ENCODE results near the gene CXCR4. TPM values are rescaled to one million over a fixed set of nuclear protein-coding genes. Genes with fewer than 3 reads are reported as not detected.

The CXCR4 gene
- total and polyA plus RNA-seq, 9 of the 15 experiments (the other 6 are each of a cell fraction or from before 2014, with no cell fraction given): 0.07 to 0.45 (median 0.17) TPM; not detected in 3

DNA sequence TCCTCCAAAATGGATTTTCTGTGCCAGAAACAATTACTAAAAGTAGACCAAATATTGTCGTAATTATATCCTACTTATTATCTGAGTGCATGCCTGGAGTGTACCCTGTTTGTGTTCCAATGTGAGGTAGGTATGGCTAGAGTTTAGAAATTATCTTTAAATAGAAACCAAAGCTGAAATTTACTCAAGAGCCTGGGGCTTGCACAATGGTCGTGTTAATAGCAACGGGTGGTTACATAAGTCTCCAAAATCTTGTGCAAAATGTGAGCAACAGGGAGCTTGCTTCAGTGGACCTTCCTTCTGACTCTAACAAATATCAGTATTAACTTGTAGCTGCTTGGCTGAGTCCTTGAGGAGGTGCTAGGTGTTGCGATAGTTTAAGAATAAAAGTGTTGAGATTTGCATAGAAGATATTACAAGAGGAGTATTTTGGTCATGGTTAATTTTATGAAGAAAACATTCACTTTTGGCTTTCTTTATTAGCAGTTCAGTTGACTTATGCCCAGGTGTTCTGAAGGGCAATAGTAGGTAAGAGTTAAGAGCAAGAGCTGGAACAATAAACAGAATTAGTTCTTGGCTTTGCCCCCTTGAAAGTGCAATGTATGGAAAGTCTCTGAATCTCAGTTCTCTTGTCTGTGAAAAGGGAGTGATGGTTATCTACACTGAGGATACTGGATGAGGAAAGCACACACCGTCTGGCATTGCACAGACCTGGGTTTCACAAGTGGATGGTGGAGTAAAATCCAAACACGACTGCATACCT, 4.6 kb downstream of the CXCR4 start:
- Histone ChIP-seq H4K20me1 (replicated peaks; ENCODE audit: control insufficient read depth, insufficient read depth, low read length) (peaks cover 4% of the 10 kb centered on the region; the same call in 1 of the 2 replicates), H2AFZ (ENCODE audit: low read depth, low read length) (no peak overlapping the region), H3K9me3 (replicated peaks; ENCODE audit: control insufficient read depth, insufficient read depth, low read depth, low read length) (no peaks in the 10 kb centered on the region), H3K9ac (ENCODE audit: insufficient read depth in 1 of 2, low read depth in 2 of 2, low read length in 2 of 2) (no peak overlapping the region), H3K9me1 (ENCODE audit: control insufficient read depth, insufficient read depth, low read length) (no peaks in the 10 kb centered on the region), H3K79me2 (ENCODE audit: control insufficient read depth, insufficient read depth, low read length) (no peaks in the 10 kb centered on the region), H3K4me3 (no peak overlapping the region), H3K27ac (ENCODE audit: extremely low read depth, low read depth, low read length) (no peak overlapping the region), H3K4me1 (replicated peaks in 1 of 2; ENCODE audit: control insufficient read depth in 2 of 2, insufficient read depth in 2 of 2, low read length in 2 of 2) (peaks cover 0 to 12% of the 10 kb centered on the region in 2 experiments; a peak in 3 of 5 replicates), H3K36me3 (ENCODE audit: control insufficient read depth, insufficient read depth, low read length) (no peaks in the 10 kb centered on the region), H3K4me2 (ENCODE audit: insufficient read depth, low read length) (no peak overlapping the region), H3K27me3 (ENCODE audit: control insufficient read depth in 2 of 2, insufficient read depth in 2 of 2, low read length in 2 of 2) (peaks cover 22 to 32% of the 10 kb centered on the region in 2 experiments; a peak in 4 of 5 replicates)
- DNase-seq (ENCODE audit: extremely low read depth in 1 of 4, low spot score in 3 of 4): no peak
- CTCF ChIA-PET (ENCODE audit: low intra/inter-chr PET ratio): no interaction called here
- ATAC-seq: no peak
- no peak for FAIRE-seq
- no TSS peak for BruUV-seq (replicated peaks)
- WGBS (ENCODE audit: insufficient coverage, low coverage, missing lambda C conversion rate): under 1% methylated on average over 6 of the region's 6 CpGs
- in situ Hi-C loops (cut with MboI) (no loop called here), intact Hi-C loops (cut with micrococcal nuclease) (no loop called here)
- TF ChIP-seq SAFB (IDR thresholded peaks at IDR 0.05; ENCODE audit: borderline replicate concordance, low read depth, low read length) (no peak), POLR3A (IDR thresholded peaks at IDR 0.05; ENCODE audit: borderline replicate concordance, extremely low read depth, insufficient read depth, insufficient read length) (no peak), ZNF282 (CRISPR knock-in tag; IDR thresholded peaks at IDR 0.05) (no peak), ZNF274 (IDR thresholded peaks at IDR 0.05; ENCODE audit: borderline replicate concordance, low read depth, low read length) (no peak), EWSR1 (IDR thresholded peaks at IDR 0.05; ENCODE audit: borderline replicate concordance, low read depth, partially characterized antibody) (no peak), LARP7 (IDR thresholded peaks at IDR 0.05) (no peak), TSC22D4 (tag; IDR thresholded peaks at IDR 0.05) (no peak)
- TF ChIP-seq, protein P1, sequence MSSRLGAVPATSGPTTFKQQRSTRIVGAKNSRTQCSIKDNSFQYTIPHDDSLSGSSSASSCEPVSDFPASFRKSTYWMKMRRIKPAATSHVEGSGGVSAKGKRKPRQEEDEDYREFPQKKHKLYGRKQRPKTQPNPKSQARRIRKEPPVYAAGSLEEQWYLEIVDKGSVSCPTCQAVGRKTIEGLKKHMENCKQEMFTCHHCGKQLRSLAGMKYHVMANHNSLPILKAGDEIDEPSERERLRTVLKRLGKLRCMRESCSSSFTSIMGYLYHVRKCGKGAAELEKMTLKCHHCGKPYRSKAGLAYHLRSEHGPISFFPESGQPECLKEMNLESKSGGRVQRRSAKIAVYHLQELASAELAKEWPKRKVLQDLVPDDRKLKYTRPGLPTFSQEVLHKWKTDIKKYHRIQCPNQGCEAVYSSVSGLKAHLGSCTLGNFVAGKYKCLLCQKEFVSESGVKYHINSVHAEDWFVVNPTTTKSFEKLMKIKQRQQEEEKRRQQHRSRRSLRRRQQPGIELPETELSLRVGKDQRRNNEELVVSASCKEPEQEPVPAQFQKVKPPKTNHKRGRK (tag; IDR thresholded peaks at IDR 0.05): no peak
- POLR2A ChIA-PET: interaction anchor here (0.8 kb wide), 1 partner anchor 185 kb away, joined by 3 read pairs; no protein-coding TSS in a partner anchor

Measured in K562 (cell line).